ENCODE results near the gene NHERF2.

Gene NHERF2

GRCh38 chr16:2077696-2078095 lies 51.0 kb downstream of the NHERF2 start:
- Mint-ChIP-seq H3K4me3 (no peak overlapping the region), H3K36me3 (ENCODE audit: insufficient read depth) (peaks cover 12% of the 10 kb centered on the region), H3K27ac (ENCODE audit: low read depth) (no peak overlapping the region), H3K27me3 (no peaks in the 10 kb centered on the region), H3K4me1 (peaks cover 9% of the 10 kb centered on the region), H3K9me3 (no peaks in the 10 kb centered on the region)
- no peak for ATAC-seq (replicated peaks; ENCODE audit: extremely low read depth, poor library complexity, severe bottlenecking)
- no peak for DNase-seq (ENCODE audit: low spot score in 2 of 2)

GRCh38 chr16:2078096-2078495 lies 51.4 kb downstream of the NHERF2 start:
- H3K9me3 Mint-ChIP-seq, result no peaks in the 10 kb centered on the region
- ATAC-seq (replicated peaks; ENCODE audit: extremely low read depth, poor library complexity, severe bottlenecking) (no peak), DNase-seq (ENCODE audit: low spot score in 2 of 2) (no peak)
- peaks cover 13% of the 10 kb centered on the region for H3K36me3 Mint-ChIP-seq (ENCODE audit: insufficient read depth)
- H3K27me3 Mint-ChIP-seq, result no peaks in the 10 kb centered on the region
- H3K27ac Mint-ChIP-seq (ENCODE audit: low read depth), result no peak overlapping the region
- peaks cover 9% of the 10 kb centered on the region for H3K4me1 Mint-ChIP-seq
- H3K4me3 Mint-ChIP-seq, result no peak overlapping the region

GRCh38 chr16:2078691-2079090 lies 52.0 kb downstream of the NHERF2 start:
- Mint-ChIP-seq H3K27ac (ENCODE audit: low read depth) (no peak overlapping the region), H3K27me3 (no peaks in the 10 kb centered on the region), H3K36me3 (ENCODE audit: insufficient read depth) (peaks cover 13% of the 10 kb centered on the region), H3K9me3 (no peaks in the 10 kb centered on the region), H3K4me3 (no peak overlapping the region), H3K4me1 (peaks cover 9% of the 10 kb centered on the region)
- ATAC-seq (replicated peaks; ENCODE audit: extremely low read depth, poor library complexity, severe bottlenecking) (no peak), DNase-seq (ENCODE audit: low spot score in 2 of 2) (no peak)

DNA sequence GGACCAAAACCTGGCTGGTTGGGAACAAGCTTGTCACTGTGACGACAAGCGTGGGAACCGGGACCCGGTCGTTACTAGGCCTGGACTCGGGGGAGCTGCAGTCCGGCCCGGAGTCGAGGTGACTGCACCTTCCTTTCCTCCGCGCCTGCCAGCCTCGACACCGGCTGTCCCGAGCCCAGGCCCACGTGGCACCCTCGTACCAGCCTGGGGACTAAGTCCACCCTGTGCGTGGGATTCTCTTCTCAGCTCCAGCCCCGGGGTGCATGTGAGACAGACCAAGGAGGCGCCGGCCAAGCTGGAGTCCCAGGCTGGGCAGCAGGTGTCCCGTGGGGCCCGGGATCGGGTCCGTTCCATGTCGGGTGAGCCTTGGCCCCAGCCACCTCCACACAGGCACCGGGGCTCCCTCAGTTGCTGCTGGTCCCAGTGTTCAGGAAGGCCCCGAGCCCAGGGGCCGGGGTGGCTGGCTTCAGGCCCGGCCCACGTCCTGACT lies 52.7 kb downstream of the NHERF2 start:
- no peak overlapping the region for H3K27ac Mint-ChIP-seq (ENCODE audit: low read depth)
- H3K27me3 Mint-ChIP-seq, result no peaks in the 10 kb centered on the region
- ATAC-seq (replicated peaks; ENCODE audit: extremely low read depth, poor library complexity, severe bottlenecking) (no peak), DNase-seq (ENCODE audit: low spot score in 2 of 2) (no peak)
- no peaks in the 10 kb centered on the region for H3K9me3 Mint-ChIP-seq
- peaks cover 16% of the 10 kb centered on the region for H3K36me3 Mint-ChIP-seq (ENCODE audit: insufficient read depth)
- H3K4me3 Mint-ChIP-seq, result no peak overlapping the region
- H3K4me1 Mint-ChIP-seq, result peaks cover 9% of the 10 kb centered on the region

GRCh38 chr16:2079991-2080390 lies 53.3 kb downstream of the NHERF2 start:
- Mint-ChIP-seq H3K4me3 (no peak overlapping the region), H3K9me3 (no peaks in the 10 kb centered on the region), H3K27me3 (no peaks in the 10 kb centered on the region), H3K36me3 (ENCODE audit: insufficient read depth) (peaks cover 12% of the 10 kb centered on the region), H3K4me1 (peaks cover 4% of the 10 kb centered on the region), H3K27ac (ENCODE audit: low read depth) (no peak overlapping the region)
- no peak for ATAC-seq (replicated peaks; ENCODE audit: extremely low read depth, poor library complexity, severe bottlenecking)
- no peak for DNase-seq (ENCODE audit: low spot score in 2 of 2)

GRCh38 chr16:2081201-2082084 lies 54.7 kb downstream of the NHERF2 start:
- H3K27me3 Mint-ChIP-seq, result no peaks in the 10 kb centered on the region
- DNase-seq (ENCODE audit: low spot score in 2 of 2) (no peak), ATAC-seq (replicated peaks; ENCODE audit: extremely low read depth, poor library complexity, severe bottlenecking) (no peak)
- H3K4me3 Mint-ChIP-seq, result no peak overlapping the region
- no peak overlapping the region for H3K27ac Mint-ChIP-seq (ENCODE audit: low read depth)
- peaks cover 4% of the 10 kb centered on the region for H3K4me1 Mint-ChIP-seq
- H3K9me3 Mint-ChIP-seq, result no peaks in the 10 kb centered on the region
- peaks cover 11% of the 10 kb centered on the region for H3K36me3 Mint-ChIP-seq (ENCODE audit: insufficient read depth)

- no peak for DNase-seq (ENCODE audit: low spot score in 2 of 2)
- no peak for ATAC-seq (replicated peaks; ENCODE audit: extremely low read depth, poor library complexity, severe bottlenecking)
- H3K27me3 Mint-ChIP-seq, result no peaks in the 10 kb centered on the region
- no peak overlapping the region for H3K4me3 Mint-ChIP-seq
- peaks cover 11% of the 10 kb centered on the region for H3K36me3 Mint-ChIP-seq (ENCODE audit: insufficient read depth)
- H3K9me3 Mint-ChIP-seq, result no peaks in the 10 kb centered on the region
- peaks cover 4% of the 10 kb centered on the region for H3K4me1 Mint-ChIP-seq
- peak overlapping the region; percentile 61 for H3K27ac Mint-ChIP-seq (ENCODE audit: low read depth)
These were observed 55.7 kb downstream of the NHERF2 start for GRCh38 chr16:2082171-2082982.

DNA sequence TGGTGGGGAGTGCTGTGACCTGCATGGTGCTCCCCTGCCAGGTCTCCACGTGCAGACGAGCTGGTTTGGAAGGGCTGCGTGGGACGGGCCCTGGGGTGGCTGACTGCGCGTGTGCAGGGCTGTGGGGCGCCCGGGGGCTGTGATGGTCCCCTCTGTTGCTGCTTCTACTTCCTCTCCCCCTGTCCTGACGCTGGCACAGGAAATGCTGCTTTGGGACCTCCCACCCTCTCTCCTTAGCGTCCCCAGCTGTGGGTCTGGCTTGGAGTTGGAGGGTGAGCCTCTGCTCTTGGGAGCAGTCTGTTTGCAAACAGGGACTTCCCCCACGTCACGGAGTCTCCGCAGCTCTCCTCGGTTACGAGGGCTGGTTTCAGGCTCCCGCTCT lies 56.3 kb downstream of the NHERF2 start:
- DNase-seq (ENCODE audit: low spot score in 2 of 2) (no peak), ATAC-seq (replicated peaks; ENCODE audit: extremely low read depth, poor library complexity, severe bottlenecking) (no peak)
- peaks cover 4% of the 10 kb centered on the region for H3K4me1 Mint-ChIP-seq
- no peaks in the 10 kb centered on the region for H3K27me3 Mint-ChIP-seq
- peaks cover 11% of the 10 kb centered on the region for H3K36me3 Mint-ChIP-seq (ENCODE audit: insufficient read depth)
- no peaks in the 10 kb centered on the region for H3K9me3 Mint-ChIP-seq
- H3K27ac Mint-ChIP-seq (ENCODE audit: low read depth), result no peak overlapping the region
- no peak overlapping the region for H3K4me3 Mint-ChIP-seq

DNA sequence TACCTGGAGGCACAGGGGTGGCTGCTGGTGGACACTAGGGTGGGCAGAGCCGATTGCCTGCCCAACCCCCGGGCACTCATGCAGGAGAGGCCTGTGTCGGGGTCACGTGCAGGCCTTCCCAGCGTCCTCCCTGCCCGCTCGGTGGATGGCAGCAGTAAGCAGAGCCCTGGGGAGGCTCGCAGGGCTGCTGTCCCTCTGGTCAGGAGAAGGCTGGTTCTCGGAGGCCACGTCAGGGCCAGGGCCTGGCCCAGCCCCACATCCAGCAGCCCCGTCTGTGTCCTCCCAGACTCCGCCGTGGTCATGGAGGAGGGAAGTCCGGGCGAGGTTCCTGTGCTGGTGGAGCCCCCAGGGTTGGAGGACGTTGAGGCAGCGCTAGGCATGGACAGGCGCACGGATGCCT lies 56.7 kb downstream of the NHERF2 start:
- no peak for DNase-seq (ENCODE audit: low spot score in 2 of 2)
- H3K4me1 Mint-ChIP-seq, result peaks cover 4% of the 10 kb centered on the region
- no peak overlapping the region for H3K4me3 Mint-ChIP-seq
- H3K27ac Mint-ChIP-seq (ENCODE audit: low read depth), result no peak overlapping the region
- H3K27me3 Mint-ChIP-seq, result no peaks in the 10 kb centered on the region
- no peaks in the 10 kb centered on the region for H3K9me3 Mint-ChIP-seq
- H3K36me3 Mint-ChIP-seq (ENCODE audit: insufficient read depth), result peaks cover 13% of the 10 kb centered on the region
- no peak for ATAC-seq (replicated peaks; ENCODE audit: extremely low read depth, poor library complexity, severe bottlenecking)

DNA sequence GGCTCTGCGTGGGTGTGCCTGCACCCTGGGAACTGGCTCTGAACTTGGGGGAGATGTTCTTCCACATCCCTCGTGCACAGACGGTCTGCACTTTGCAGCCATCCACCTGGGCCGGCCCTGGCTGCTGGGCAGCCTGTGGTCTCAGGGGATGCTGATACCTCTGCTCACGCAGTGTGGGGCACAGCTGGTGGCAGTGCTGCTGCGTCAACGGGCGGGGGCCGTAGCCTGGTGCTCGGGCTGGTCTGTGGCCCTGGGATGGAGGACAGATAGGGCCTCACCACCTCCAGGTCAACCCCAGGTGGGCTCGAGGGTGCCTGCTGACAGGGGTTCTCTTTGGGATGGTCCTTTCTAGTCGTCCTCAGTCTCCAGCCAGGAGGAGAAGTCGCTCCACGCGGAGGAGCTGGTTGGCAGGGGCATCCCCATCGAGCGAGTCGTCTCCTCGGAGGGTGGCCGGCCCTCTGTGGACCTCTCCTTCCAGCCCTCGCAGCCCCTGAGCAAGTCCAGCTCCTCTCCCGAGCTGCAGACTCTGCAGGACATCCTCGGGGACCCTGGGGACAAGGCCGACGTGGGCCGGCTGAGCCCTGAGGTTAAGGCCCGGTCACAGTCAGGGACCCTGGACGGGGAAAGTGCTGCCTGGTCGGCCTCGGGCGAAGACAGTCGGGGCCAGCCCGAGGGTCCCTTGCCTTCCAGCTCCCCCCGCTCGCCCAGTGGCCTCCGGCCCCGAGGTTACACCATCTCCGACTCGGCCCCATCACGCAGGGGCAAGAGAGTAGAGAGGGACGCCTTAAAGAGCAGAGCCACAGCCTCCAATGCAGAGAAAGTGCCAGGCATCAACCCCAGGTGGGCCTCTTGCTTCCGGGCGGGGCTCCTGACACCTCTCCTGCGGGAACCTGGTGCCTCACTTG lies 57.4 kb downstream of the NHERF2 start:
- Mint-ChIP-seq H3K27ac (ENCODE audit: low read depth) (no peak overlapping the region), H3K27me3 (no peaks in the 10 kb centered on the region), H3K36me3 (ENCODE audit: insufficient read depth) (peaks cover 13% of the 10 kb centered on the region), H3K4me1 (peaks cover 4% of the 10 kb centered on the region), H3K4me3 (no peak overlapping the region), H3K9me3 (no peaks in the 10 kb centered on the region)
- DNase-seq (ENCODE audit: low spot score in 2 of 2) (no peak), ATAC-seq (replicated peaks; ENCODE audit: extremely low read depth, poor library complexity, severe bottlenecking) (no peak)

DNA sequence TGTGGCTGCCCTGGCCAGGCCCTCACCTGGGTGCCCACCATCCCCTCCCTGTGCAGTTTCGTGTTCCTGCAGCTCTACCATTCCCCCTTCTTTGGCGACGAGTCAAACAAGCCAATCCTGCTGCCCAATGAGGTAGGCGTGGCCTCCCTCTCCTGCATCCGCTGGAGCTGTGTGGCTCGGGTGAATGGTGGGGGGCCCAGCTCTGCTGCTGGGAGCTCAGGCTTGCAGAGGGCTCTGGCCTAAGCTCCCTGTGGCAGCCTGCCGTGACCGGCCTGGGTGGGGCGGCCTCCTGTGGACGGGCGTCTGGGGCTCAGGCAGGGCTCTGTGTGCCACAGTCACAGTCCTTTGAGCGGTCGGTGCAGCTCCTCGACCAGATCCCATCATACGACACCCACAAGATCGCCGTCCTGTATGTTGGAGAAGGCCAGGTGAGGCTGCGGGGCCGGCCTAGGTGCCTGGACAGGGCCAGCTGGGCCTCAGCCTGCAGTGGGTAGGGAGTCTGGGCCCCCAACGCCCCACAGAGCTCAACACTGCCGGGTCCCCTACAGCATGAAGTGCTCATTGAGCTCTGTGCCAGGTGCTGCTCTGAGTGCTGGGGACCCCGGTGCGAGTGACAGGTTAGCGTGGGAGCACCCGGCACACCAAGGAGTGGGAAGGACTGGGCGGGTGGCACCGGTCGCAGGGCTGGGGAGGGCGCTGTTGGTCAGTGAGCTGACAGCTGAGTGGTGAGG lies 58.4 kb downstream of the NHERF2 start:
- Mint-ChIP-seq H3K9me3 (no peaks in the 10 kb centered on the region), H3K36me3 (ENCODE audit: insufficient read depth) (peaks cover 13% of the 10 kb centered on the region), H3K4me3 (no peak overlapping the region), H3K27ac (ENCODE audit: low read depth) (no peak overlapping the region), H3K27me3 (no peaks in the 10 kb centered on the region), H3K4me1 (peaks cover 4% of the 10 kb centered on the region)
- DNase-seq (ENCODE audit: low spot score in 2 of 2) (no peak), ATAC-seq (replicated peaks; ENCODE audit: extremely low read depth, poor library complexity, severe bottlenecking) (no peak)

GRCh38 chr16:2085669-2086068 lies 59.0 kb downstream of the NHERF2 start:
- ATAC-seq (replicated peaks; ENCODE audit: extremely low read depth, poor library complexity, severe bottlenecking) (no peak), DNase-seq (ENCODE audit: low spot score in 2 of 2) (no peak)
- Mint-ChIP-seq H3K36me3 (ENCODE audit: insufficient read depth) (peaks cover 13% of the 10 kb centered on the region), H3K27ac (ENCODE audit: low read depth) (peak overlapping the region; percentile 22), H3K27me3 (no peaks in the 10 kb centered on the region), H3K9me3 (no peaks in the 10 kb centered on the region), H3K4me1 (peaks cover 4% of the 10 kb centered on the region), H3K4me3 (no peak overlapping the region)

All from central memory CD8-positive, alpha-beta T cell (primary cell).